HEK293 (cell line): ENCODE data around the gene GBP7.

Experiments
- CTCF ChIA-PET: fragments of 350-600 bp; formaldehyde crosslinking; extraction: SDS; loops from one replicate; lab custom pipeline; 2021; ENCODE audit warnings: antibody characterized with exemption; lab: Yijun Ruan, JAX
- POLR2A ChIA-PET: fragments of 300-600 bp; formaldehyde crosslinking; extraction: SDS; loops from one replicate; lab custom pipeline; 2020; ENCODE audit warnings: antibody characterized with exemption, inconsistent platforms; lab: Yijun Ruan, JAX
- H3K27ac ChIP-seq: fragments of 200-500 bp; sonication (Bioruptor generic); 2 replicates; pipeline ENCODE4 v1.5.1; 2014; ENCODE audit warnings: low read depth, low read length, control low read depth, inconsistent platforms; ENCODE audit errors: extremely low read depth
- H3K36me3 ChIP-seq, 2 experiments: fragments of 200-500 bp in 1 of 2; sonication (Bioruptor generic) in 1 of 2; 1 replicate in 1 of 2; 2 replicates in 1 of 2; pipeline ENCODE4 v1.5.1; 2014 to 2017; ENCODE audit warnings: inconsistent platforms in 2 of 2, low read length in 2 of 2; ENCODE audit not compliant: control insufficient read depth in 2 of 2, insufficient read depth in 1 of 2
- H3K4me1 ChIP-seq: fragments of 200-500 bp; sonication (Bioruptor generic); 2 replicates; pipeline ENCODE4 v1.5.1; 2014; ENCODE audit warnings: mild to moderate bottlenecking, low read length, inconsistent platforms; ENCODE audit not compliant: control insufficient read depth, insufficient read depth
- H3K4me3 ChIP-seq: 2 replicates; pipeline ENCODE4 v1.5.1; 2011; ENCODE audit warnings: low read depth, mild to moderate bottlenecking, control low read depth, low read length, moderate library complexity
- H3K9me3 ChIP-seq: fragments of 200-500 bp; sonication (Bioruptor generic); 2 replicates; pipeline ENCODE4 v1.5.1; 2014; ENCODE audit warnings: low read depth, low read length, inconsistent platforms; ENCODE audit not compliant: control insufficient read depth, insufficient read depth
- EGR2 ChIP-seq: fragments of 450-650 bp; formaldehyde crosslinking; IDR thresholded peaks from 2 replicates; pipeline ENCODE4 v1.5.1; 2016; ENCODE audit warnings: low read depth, missing biosample characterization, missing genetic modification characterization
- GLI4 ChIP-seq: fragments of 450-650 bp; formaldehyde crosslinking; IDR thresholded peaks from 2 replicates; pipeline ENCODE4 v1.5.1; 2016; ENCODE audit warnings: missing biosample characterization, missing genetic modification characterization
- HOXD13 ChIP-seq: sonication (generic); formaldehyde crosslinking; IDR thresholded peaks from 2 replicates; pipeline ENCODE4 v1.8.0; 2022; ENCODE audit warnings: missing genetic modification reagents, borderline replicate concordance
- REPIN1 ChIP-seq: fragments of 450-650 bp; formaldehyde crosslinking; IDR thresholded peaks from 2 replicates; pipeline ENCODE4 v1.5.1; 2017; ENCODE audit warnings: missing biosample characterization, missing genetic modification characterization, low read depth
- SCRT2 ChIP-seq: fragments of 450-650 bp; formaldehyde crosslinking; IDR thresholded peaks from 2 replicates; pipeline ENCODE4 v1.5.1; 2016; ENCODE audit warnings: missing biosample characterization, missing genetic modification characterization
- SETDB1 ChIP-seq: IDR thresholded peaks from one replicate; pipeline ENCODE4 v1.6.1; 2017; ENCODE audit warnings: mild to moderate bottlenecking, low read length, moderate library complexity, mixed read lengths; ENCODE audit not compliant: insufficient read length
- ZNF112 ChIP-seq: fragments of 450-650 bp; formaldehyde crosslinking; IDR thresholded peaks from 2 replicates; pipeline ENCODE4 v1.5.0; 2017; ENCODE audit warnings: missing biosample characterization, missing genetic modification characterization
- ZNF146 ChIP-seq: fragments of 450-650 bp; formaldehyde crosslinking; IDR thresholded peaks from 2 replicates; pipeline ENCODE4 v1.5.1; 2016; ENCODE audit warnings: missing biosample characterization, missing genetic modification characterization
- ZNF148 ChIP-seq: fragments of 450-650 bp; formaldehyde crosslinking; IDR thresholded peaks from 2 replicates; pipeline ENCODE4 v1.5.0; 2017; ENCODE audit warnings: missing biosample characterization, missing genetic modification characterization, borderline replicate concordance
- ZNF169 ChIP-seq: fragments of 450-650 bp; formaldehyde crosslinking; IDR thresholded peaks from 2 replicates; pipeline ENCODE4 v1.5.1; 2016; ENCODE audit warnings: missing biosample characterization, missing genetic modification characterization
- ZNF184 ChIP-seq: fragments of 450-650 bp; IDR thresholded peaks from 2 replicates; pipeline ENCODE4 v1.5.1; 2018; ENCODE audit warnings: missing biosample characterization, mild to moderate bottlenecking, missing genetic modification characterization
- ZNF223 ChIP-seq: fragments of 450-650 bp; formaldehyde crosslinking; IDR thresholded peaks from 2 replicates; pipeline ENCODE4 v1.5.1; 2016; ENCODE audit warnings: missing biosample characterization, missing genetic modification characterization
- ZNF24 ChIP-seq: fragments of 450-650 bp; formaldehyde crosslinking; IDR thresholded peaks from 2 replicates; pipeline ENCODE4 v1.5.1; 2016; ENCODE audit warnings: missing biosample characterization, missing genetic modification characterization
- ZNF248 ChIP-seq: fragments of 450-650 bp; formaldehyde crosslinking; IDR thresholded peaks from 2 replicates; pipeline ENCODE4 v1.5.1; 2017; ENCODE audit warnings: missing biosample characterization, missing genetic modification characterization
- ZNF561 ChIP-seq: fragments of 450-650 bp; IDR thresholded peaks from 2 replicates; pipeline ENCODE4 v1.5.1; 2018; ENCODE audit warnings: missing biosample characterization, missing genetic modification characterization, borderline replicate concordance
- ZNF585B ChIP-seq: fragments of 450-650 bp; formaldehyde crosslinking; IDR thresholded peaks from 2 replicates; pipeline ENCODE4 v1.5.1; 2016; ENCODE audit warnings: missing biosample characterization, missing genetic modification characterization
- ZNF610 ChIP-seq: fragments of 450-650 bp; formaldehyde crosslinking; IDR thresholded peaks from 2 replicates; pipeline ENCODE4 v1.5.1; 2016; ENCODE audit warnings: missing biosample characterization, missing genetic modification characterization, borderline replicate concordance
- ZNF677 ChIP-seq: fragments of 450-650 bp; IDR thresholded peaks from 2 replicates; pipeline ENCODE4 v1.5.0; 2018; ENCODE audit warnings: missing biosample characterization, mild to moderate bottlenecking, missing genetic modification characterization, moderate library complexity
- ZNF707 ChIP-seq: fragments of 450-650 bp; formaldehyde crosslinking; IDR thresholded peaks from 2 replicates; pipeline ENCODE4 v1.5.1; 2016; ENCODE audit warnings: missing biosample characterization, missing genetic modification characterization
- ZNF792 ChIP-seq: fragments of 450-650 bp; formaldehyde crosslinking; IDR thresholded peaks from 2 replicates; pipeline ENCODE4 v1.5.1; 2016; ENCODE audit warnings: missing biosample characterization, missing genetic modification characterization
- ZNF837 ChIP-seq: fragments of 450-650 bp; formaldehyde crosslinking; IDR thresholded peaks from 2 replicates; pipeline ENCODE4 v1.5.1; 2016; ENCODE audit warnings: missing biosample characterization, missing genetic modification characterization
- ZSCAN4 ChIP-seq: fragments of 450-650 bp; formaldehyde crosslinking; IDR thresholded peaks from 2 replicates; pipeline ENCODE4 v1.5.1; 2017; ENCODE audit warnings: missing biosample characterization, missing genetic modification characterization
- ZSCAN5A ChIP-seq: fragments of 450-650 bp; formaldehyde crosslinking; IDR thresholded peaks from 2 replicates; pipeline ENCODE4 v1.5.1; 2016; ENCODE audit warnings: missing biosample characterization, missing genetic modification characterization

The GBP7 gene

GRCh38 chr1:89191314-89191713 lies 15.5 kb upstream of the GBP7 start:
- CTCF ChIA-PET: no interaction called here
- POLR2A ChIA-PET: no interaction called here
- H3K4me1 ChIP-seq: no peaks in the 10 kb centered on the region
- H3K9me3 ChIP-seq: no peaks in the 10 kb centered on the region
- no peak for TF ChIP-seq REPIN1 (tag by site-specific recombination)
- TF ChIP-seq ZNF146: no peak
- no peak for TF ChIP-seq SETDB1
- no peak for TF ChIP-seq ZNF585B (tag by site-specific recombination)
- TF ChIP-seq ZSCAN4 (tag by site-specific recombination): no peak
- TF ChIP-seq GLI4: no peak
- TF ChIP-seq ZNF248 (tag by site-specific recombination): no peak
- TF ChIP-seq ZNF223 (tag by site-specific recombination): no peak
- TF ChIP-seq ZNF148 (tag by site-specific recombination): no peak
- no peak for TF ChIP-seq ZNF24 (tag by site-specific recombination)
- no peak for TF ChIP-seq ZNF792
- TF ChIP-seq ZNF707: no peak
- TF ChIP-seq EGR2 (tag by site-specific recombination): no peak
- no peak for TF ChIP-seq ZNF837
- TF ChIP-seq ZNF184 (tag by site-specific recombination): no peak
- TF ChIP-seq SCRT2 (tag by site-specific recombination): no peak
- no peak for TF ChIP-seq ZNF561 (tag by site-specific recombination)
- TF ChIP-seq HOXD13 (CRISPR knock-in tag): no peak
- TF ChIP-seq ZNF610: no peak
- TF ChIP-seq, all 188 proteins: peak for 0
- Histone ChIP-seq H3K4me3 (no peak overlapping the region), H3K36me3 (no peaks in the 10 kb centered on the region), H3K27ac (no peak overlapping the region)

- no peak overlapping the region for H3K4me3 ChIP-seq
- H3K4me1 ChIP-seq: no peaks in the 10 kb centered on the region
- H3K9me3 ChIP-seq: no peaks in the 10 kb centered on the region
- ChIA-PET CTCF (no interaction called here), POLR2A (no interaction called here)
- TF ChIP-seq ZNF112: no peak
- TF ChIP-seq ZSCAN5A (tag by site-specific recombination): no peak
- TF ChIP-seq ZNF169 (tag by site-specific recombination): no peak
- TF ChIP-seq ZNF677 (tag by site-specific recombination): no peak
- H3K36me3 ChIP-seq: no peaks in the 10 kb centered on the region
- no peak overlapping the region for H3K27ac ChIP-seq
Measured at GRCh38 chr1:89190017-89190416, 14.2 kb upstream of the GBP7 start.
